Left ventricle myocardium inferior (tissue), 1 donor: ENCODE results near the gene HELZ2. TPM values are rescaled to one million over a fixed set of nuclear protein-coding genes. Genes with fewer than 3 reads are reported as not detected.

ENCODE experiments used
- DNase-seq: peaks from one replicate; pipeline ENCODE4 v3.0.0-alpha.2; 2020
- H3K27ac ChIP-seq: fragments of 200-600 bp; replicated peaks from 2 replicates; pipeline ENCODE4 v1.8.0; 2021
- H3K27me3 ChIP-seq: fragments of 200-600 bp; 2 replicates; pipeline ENCODE4 v1.8.0; 2021; ENCODE audit warnings: low read depth
- H3K36me3 ChIP-seq: fragments of 200-600 bp; 2 replicates; pipeline ENCODE4 v1.8.0; 2021
- H3K4me1 ChIP-seq: fragments of 200-600 bp; 2 replicates; pipeline ENCODE4 v1.8.0; 2021
- H3K4me3 ChIP-seq: fragments of 200-600 bp; 2 replicates; pipeline ENCODE4 v1.8.0; 2021; ENCODE audit warnings: mild to moderate bottlenecking, moderate library complexity
- H3K9me3 ChIP-seq: fragments of 200-600 bp; replicated peaks from 2 replicates; pipeline ENCODE4 v1.8.0; 2021
- CTCF ChIP-seq: fragments of 200-600 bp; IDR thresholded peaks from 2 replicates; pipeline ENCODE4 v1.8.0; 2021; ENCODE audit warnings: antibody characterized with exemption, mild to moderate bottlenecking, borderline replicate concordance
- intact Hi-C: fragments of 100-400 bp; cut with micrococcal nuclease; formaldehyde crosslinking; loops from one replicate; pipeline ENCODE4 v1.11.0; 2022
- total RNA-seq: library from RNA; stranded (reverse); fragmentation: NEBNext Ultra II Directional; extraction: Animal tissue kit (Norgen Biotek cat#: 25700); gene quantifications from one replicate; pipeline ENCODE4 v1.2.1, GENCODE V29; 2021
- donor health status: DM: no; HTN: yes; CAD: no; lungs with severe emphysema.

Gene HELZ2
- total RNA-seq, 1 donor from 2014 or later: 10.6 TPM

DNA sequence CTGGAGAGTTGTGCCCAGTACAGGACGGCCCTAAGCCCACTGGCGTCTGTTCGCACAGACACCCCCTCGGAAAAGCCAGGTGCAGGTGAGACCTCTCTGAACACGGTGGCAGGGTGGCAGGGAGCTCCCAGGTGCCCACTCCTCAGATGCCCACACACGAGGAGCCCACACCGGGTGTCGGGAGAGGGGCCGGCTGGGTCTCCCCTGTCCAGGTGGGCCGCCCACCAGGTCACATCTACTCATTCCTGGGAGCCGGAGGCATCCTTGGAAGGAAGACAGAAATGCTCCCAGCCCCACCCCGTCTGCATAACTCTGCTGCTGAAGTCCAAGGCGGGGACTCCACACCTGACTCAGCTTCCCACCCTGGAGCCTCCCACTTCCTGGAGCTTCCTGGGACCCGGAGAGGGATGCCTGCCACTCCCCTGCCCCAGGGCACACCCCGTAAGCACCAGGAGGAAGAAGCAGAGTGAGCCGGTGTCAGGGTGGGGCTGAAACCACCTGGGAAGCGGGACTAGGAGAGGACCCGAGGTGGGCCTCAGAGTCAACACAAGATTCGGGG is 29.0 kb downstream of the HELZ2 start:
- no peaks in the 10 kb centered on the region for H3K36me3 ChIP-seq
- no peaks in the 10 kb centered on the region for H3K4me1 ChIP-seq
- no peak for TF ChIP-seq CTCF
- peaks cover 51% of the 10 kb centered on the region for H3K27me3 ChIP-seq
- no peaks in the 10 kb centered on the region for H3K9me3 ChIP-seq
- no peak overlapping the region for H3K27ac ChIP-seq
- H3K4me3 ChIP-seq: no peak overlapping the region
- intact Hi-C loops: no loop called here
- DNase-seq: no peak

GRCh38 chr20:63544241-63544957 is 29.6 kb downstream of the HELZ2 start:
- no peak overlapping the region for H3K27ac ChIP-seq
- intact Hi-C loops: no loop called here
- no peaks in the 10 kb centered on the region for H3K4me1 ChIP-seq
- no peak for DNase-seq
- H3K9me3 ChIP-seq: no peaks in the 10 kb centered on the region
- no peak for TF ChIP-seq CTCF
- H3K36me3 ChIP-seq: no peaks in the 10 kb centered on the region
- H3K27me3 ChIP-seq: peaks cover 45% of the 10 kb centered on the region
- no peak overlapping the region for H3K4me3 ChIP-seq

GRCh38 chr20:63543733-63544132 is 30.3 kb downstream of the HELZ2 start:
- Histone ChIP-seq H3K4me3 (no peak overlapping the region), H3K27ac (no peak overlapping the region), H3K36me3 (no peaks in the 10 kb centered on the region), H3K4me1 (peaks cover under 1% of the 10 kb centered on the region), H3K9me3 (no peaks in the 10 kb centered on the region), H3K27me3 (peaks cover 40% of the 10 kb centered on the region)
- DNase-seq: no peak
- no peak for TF ChIP-seq CTCF
- intact Hi-C loops: no loop called here

DNA sequence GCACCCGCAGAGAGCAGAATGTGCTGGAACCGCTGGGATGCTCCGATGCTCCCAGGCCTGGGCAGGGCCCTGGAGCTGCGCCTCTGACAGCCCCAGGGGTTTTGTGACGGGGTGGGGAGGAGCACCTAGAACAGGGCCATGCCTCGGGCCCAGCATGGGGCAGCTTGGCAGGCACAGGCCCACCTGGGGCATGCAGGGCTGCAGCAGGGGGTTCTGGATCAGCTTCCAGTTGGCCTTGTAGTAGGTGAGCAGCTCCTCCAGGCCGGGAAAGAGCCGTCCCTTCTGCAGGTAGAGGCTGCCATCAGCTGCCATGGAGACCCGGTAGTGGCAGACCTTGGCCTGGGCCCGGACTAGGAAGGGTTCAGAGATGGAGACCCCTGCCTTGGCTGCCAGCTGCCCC is 30.9 kb downstream of the HELZ2 start:
- TF ChIP-seq CTCF: no peak
- no peak overlapping the region for H3K4me3 ChIP-seq
- no peak overlapping the region for H3K27ac ChIP-seq
- no peaks in the 10 kb centered on the region for H3K36me3 ChIP-seq
- peaks cover 34% of the 10 kb centered on the region for H3K27me3 ChIP-seq
- H3K4me1 ChIP-seq: peaks cover 6% of the 10 kb centered on the region
- intact Hi-C loops: no loop called here
- no peak for DNase-seq
- H3K9me3 ChIP-seq: no peaks in the 10 kb centered on the region

GRCh38 chr20:63542696-63543095 is 31.3 kb downstream of the HELZ2 start:
- intact Hi-C loops: no loop called here
- TF ChIP-seq CTCF: no peak
- H3K4me3 ChIP-seq: no peak overlapping the region
- H3K36me3 ChIP-seq: no peaks in the 10 kb centered on the region
- H3K27ac ChIP-seq: no peak overlapping the region
- H3K27me3 ChIP-seq: peaks cover 30% of the 10 kb centered on the region
- no peak for DNase-seq
- no peaks in the 10 kb centered on the region for H3K9me3 ChIP-seq
- H3K4me1 ChIP-seq: peaks cover 11% of the 10 kb centered on the region
